Colon (tissue), 2 donors: ENCODE data around the gene KCNJ8.
"Not testable (repeated sequence)": the region's sequence is repeated elsewhere in the genome, so short reads cannot be mapped to it uniquely, and the experiment has no call there.

Experiments
- FAIRE-seq: peaks from 2 replicates; lab custom pipeline; 2012; peaks lifted over from hg19 to GRCh38; lab: Jason Lieb, UNC
- donor health status: control.
- donor health status: control.

The KCNJ8 gene

DNA sequence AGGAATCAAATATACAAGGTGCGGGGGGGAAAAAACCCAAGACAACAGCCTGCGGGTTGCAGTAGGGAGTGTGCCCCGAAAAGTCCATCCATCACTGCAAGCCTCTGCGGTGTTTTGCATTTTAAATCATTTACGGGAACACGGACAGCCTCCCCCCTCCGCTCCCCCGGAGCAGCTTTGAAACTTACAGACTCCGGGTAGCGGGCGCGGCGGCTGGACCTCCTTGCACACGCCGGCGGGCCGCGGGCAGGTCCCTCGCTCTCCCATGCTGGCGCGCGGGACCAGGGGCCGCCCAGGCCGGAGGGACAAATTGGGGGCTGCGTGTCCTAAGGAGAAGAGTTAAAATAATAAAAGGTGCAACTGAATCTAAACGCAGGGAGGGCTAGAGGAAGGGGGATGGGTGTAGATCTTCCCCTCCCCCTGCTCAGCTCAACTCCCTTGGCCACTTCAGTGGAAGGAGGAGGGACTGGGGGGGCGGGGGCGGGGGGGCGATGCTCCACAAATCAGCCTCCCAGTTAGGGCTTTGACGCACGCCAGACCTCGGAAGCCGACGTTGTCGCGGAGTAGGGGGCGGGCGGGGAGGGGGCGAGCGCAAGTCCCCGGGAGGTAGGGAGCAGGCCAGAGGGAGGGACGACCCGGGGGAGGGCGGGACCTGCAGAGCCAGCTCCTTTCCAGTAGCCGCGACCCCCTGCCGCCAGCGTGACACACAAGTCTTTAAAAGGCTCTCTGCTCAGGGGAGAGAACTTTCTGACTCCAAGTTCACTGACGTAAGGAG is at the start of gene KCNJ8:
KCNJ8 (minus strand) TSS at position 349 of the 775 bp plus-strand sequence. CDS start 1,090 bp downstream, outside the sequence.
- FAIRE-seq, result no peak

DNA sequence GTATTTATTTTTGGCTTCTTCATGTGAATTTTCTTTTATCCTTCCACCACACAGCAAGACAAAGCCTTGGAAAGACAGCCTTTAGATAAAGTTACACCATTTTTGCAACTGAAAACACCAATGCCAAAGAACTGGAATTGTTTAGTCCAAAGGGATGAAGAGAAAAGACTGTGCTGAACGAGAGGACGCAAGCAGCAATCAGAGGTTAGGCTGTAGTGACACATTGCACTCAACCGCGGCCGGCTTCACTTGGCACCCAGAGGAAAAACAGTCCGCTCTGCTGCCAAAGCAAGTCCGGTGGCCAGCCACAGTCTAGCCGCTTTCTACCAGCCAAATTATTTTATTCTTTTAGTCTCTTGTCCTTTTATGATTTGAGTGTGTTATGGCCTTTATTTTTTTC is 49.1 kb upstream of the KCNJ8 start:
- no peak for FAIRE-seq

DNA sequence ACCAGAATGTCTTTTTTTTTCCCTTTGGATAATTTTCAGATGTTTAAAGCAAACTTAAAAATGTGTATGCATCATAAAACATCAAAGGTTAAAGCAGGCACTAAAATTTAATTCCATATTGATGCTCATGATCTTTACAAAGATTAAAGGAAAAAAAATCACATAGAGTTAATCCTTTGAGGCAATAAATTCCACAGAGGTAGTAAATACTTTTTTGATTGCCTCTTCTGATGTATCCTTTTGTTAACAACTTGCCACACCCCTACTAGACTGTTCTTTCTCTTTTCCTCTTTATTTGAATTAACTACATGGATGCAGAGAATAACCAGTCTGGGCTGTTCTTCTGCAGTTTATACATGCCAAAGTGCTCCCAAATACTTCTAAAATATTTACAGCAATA is 45.2 kb upstream of the KCNJ8 start:
- no peak for FAIRE-seq

DNA sequence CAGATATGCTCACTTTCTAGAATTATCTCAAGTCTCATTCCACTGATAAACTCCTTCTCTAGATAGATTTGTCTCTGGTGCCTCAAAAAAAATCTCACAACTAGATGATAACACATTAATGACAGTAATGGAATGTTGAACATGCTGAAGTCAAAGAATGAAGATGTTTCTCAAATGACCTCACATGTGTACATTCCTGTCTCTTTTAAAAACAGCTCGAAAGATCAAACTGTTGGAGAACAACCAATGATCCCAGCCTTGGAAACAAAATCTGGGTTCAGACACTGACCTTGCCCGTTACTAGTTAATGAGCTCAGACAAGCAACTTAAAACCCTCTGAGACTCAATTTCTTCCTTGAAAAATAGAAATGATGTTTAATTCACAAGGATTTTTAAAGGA is 44.7 kb upstream of the KCNJ8 start:
- FAIRE-seq, result no peak

DNA sequence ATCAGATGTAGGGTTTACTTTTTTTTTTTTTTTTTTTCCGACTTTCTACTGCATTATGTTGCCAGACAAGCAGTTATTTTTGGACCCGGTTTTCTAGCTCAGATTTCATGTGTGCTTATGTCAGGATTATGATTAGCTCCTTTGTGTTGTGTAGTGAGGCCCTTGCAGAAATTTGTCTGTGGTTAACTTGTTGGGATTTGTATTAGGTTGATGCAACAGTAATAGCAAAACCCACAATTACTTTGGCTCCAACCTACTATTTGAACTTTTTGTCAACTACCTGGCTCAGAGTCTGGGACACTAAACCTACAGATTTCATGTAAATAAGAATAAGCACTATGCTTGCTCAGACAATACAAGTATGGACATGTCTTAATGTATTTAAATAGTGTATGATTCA is 44.1 kb upstream of the KCNJ8 start:
- no peak for FAIRE-seq

DNA sequence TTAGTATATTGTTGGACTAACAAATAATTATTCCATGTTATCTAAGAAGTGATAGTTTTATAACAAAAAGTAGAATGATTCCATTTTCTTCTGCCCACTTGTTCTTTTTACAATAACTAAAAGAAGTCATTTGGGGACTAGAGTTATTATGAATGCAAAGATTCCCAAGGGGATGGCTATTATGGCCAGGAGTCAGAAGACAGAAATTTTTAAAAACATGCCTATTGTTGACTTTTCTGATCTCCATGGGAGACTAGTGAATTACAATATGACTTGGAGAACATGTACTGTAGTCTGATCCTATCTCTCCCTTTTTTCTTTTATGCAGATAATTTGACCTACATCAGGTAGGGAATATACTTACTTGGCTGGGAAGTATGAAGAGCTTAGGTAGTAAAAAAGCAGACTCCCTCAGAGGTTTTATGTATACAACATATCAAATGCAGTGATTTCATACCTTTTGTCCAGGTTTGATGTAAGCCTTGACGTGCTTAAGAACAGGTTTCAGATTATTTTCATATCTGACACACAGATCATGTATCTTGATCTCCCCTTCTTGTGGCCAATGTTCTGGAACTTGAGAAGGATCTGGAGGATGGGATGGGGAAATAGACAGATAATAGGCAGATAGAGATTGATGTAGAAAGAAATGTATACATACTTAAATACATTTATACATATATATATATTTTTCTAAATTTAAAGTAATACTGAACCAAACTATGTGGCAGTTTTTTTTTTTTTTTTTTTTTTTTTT is 41.0 kb upstream of the KCNJ8 start:
- FAIRE-seq, result peak; percentile 43

DNA sequence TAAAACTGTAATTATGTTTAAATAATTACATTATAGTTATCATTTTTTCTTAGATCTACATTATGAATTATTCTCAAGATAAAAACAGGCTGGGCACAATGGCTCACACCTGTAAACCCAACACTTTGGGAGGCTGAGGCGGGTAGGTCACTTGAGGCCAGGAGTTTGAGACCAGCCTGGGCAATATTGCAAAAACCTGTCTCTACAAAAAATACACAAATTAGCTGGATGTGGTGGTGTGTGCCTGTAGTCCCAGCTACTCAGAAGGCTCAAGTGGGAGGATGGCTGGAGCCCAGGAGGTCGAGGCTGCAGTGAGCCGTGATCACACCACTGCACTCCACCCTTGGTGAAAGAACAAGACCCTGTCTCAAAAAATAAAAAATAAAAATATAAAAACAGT is 40.3 kb upstream of the KCNJ8 start:
- no peak for FAIRE-seq

DNA sequence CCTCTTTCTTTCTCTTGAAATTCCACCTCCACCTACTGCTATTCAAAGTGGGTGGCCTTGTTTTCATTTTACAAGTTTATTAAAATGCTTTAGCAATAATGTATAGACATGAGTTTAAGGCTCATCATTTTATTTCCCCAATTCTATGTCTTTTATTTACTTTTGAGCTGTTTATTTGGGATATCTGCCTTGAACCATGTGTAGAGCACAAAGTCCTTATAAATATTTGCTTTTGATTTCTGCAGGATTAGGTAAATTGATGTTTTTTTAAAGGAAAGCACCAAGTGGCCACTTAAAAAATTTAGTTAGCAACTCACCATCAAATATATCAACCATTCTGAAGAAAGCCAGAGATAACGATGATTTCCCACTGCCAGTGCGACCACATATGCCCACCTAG is 39.8 kb upstream of the KCNJ8 start:
- FAIRE-seq, result no peak

DNA sequence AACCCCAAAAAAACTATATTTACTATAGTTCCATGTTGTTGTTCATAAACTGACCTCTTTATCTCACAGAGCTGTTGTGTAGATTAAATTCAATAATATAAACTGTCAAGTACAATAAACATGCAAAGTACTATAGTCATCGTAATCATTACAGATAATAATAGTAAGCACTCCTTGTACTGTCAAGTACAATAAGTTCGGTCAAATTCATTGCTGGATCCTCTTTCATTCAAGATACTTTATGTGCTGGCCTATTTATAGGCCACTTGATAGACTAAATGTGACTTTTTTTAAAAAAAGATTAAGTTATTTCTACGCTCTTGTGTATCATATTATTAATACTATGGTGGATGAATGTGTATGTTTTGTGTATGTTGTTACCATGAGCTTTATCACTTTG is 39.2 kb upstream of the KCNJ8 start:
- FAIRE-seq, result no peak

DNA sequence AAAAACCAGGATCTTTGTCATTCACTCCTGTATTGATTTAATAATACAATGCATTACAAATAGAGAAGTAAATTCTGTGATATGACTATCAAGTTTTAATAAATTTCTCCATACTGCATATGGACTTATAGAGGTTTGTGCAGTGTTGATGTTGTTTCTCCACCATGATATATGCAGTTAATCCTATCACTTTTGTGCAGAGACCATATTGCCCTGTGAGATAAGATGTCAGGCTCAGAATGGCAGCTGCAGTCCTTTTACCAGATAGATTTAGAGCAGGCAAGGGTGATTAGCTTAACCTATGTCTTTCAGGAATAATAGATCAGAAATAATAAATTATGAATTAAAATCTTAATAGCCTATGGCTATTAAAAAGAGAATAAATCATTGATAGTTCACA is 38.6 kb upstream of the KCNJ8 start:
- no peak for FAIRE-seq

DNA sequence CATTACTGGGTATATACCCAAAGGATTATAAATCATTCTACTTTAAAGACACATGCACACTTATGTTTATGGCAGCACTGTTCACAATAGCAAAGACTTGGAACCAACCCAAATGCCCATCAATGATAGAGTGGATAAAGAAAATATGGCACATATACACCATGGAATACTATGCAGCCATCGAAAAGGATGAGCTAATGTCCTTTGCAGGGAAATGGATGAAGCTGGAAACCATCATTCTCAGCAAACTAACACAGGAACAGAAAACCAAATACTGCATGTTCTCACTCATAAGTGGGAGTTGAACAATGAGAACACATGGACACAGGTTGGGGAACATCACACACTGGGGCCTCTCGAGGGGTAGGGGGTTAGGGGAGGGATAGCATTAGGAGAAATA is 37.8 kb upstream of the KCNJ8 start:
- not testable (repeated sequence) for FAIRE-seq

DNA sequence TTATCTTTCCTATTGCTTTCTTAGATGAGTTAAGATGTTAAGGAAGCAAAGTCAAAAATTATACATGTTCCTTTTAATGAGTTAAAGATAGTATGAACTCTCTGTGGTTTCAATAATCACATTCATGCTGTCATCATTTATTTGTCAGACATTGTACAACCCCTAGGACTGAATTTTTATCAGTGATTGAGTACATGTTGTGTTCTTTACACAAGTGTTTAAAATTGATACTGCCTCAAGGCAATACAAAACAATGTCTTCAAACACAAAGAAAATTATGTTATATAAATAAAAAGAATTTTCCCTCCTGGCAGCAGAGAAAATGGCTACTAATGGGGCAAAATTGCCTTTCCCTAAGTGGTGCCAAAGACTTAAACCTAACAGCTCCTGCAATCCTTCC is 34.6 kb upstream of the KCNJ8 start:
- no peak for FAIRE-seq

DNA sequence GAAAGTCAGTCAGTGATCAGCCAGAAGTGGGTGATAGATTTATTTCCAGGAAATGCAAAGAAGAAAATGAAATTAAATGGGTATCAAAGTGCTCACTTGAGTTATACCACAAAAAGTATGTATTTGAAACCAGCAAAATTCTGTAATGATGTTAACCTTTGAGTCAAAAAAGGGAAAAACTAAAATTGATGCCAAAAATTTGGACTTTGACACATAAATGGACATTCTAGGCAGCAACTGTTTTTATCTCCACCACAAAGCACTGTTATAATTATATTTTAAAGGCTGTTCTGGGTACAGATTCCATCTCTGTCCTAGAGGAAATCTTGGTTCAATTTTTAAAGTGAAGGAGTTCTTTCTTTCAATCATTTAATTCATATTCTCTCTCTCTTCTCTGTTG is 31.7 kb upstream of the KCNJ8 start:
- FAIRE-seq, result no peak

DNA sequence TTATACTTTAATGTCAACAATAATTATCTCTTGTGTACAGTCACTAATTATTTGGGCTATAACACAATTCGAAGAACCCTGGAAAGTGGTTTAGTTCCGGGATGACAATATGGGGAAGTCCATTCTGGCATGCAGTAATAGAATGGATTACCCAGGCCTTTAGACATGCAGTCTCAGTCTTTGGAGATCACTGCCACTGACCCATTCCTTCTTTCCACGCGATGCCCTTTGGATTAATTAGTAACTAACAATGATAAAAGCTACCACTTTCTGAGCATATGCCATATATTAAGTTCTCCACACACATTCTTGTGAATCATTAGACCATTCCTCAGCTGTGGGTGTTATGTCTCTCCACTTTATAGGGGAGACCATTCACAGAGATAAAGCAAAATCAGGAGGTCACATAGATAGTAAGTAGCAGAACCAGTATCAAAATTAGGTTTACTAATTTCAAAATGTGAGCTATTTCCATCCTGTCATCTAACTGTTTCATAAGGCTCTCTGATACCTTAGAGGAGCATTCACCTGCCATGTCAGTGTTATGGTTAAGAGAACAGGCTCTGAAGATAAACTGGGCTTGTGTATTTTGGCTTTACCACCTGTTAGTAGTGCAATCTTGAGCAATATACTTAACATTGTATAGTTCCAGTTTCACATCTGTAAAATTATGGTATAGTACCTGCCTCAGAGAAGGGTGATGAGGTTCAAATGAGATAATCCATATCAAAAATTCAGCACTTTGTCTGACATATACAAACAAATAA is 27.2 kb upstream of the KCNJ8 start:
- no peak for FAIRE-seq

DNA sequence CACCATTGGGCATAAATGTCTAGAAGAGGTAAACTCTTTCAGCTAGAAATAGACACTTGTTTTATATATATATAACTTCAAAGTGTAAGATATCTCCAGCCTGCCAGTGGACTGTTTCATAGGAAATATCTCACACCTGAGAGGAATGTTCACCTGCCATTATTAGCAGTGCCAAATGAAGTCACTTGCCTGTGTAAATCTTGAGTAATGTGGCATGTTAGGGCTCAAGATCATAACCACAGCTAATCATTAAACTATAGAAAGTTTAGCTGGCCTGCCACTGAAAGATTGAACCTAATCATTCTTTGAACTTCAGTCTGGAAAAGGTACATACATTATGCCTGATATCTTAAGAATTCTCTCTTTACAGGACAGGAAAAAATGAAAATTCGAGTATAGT is 25.5 kb upstream of the KCNJ8 start:
- peak; percentile 24 for FAIRE-seq

DNA sequence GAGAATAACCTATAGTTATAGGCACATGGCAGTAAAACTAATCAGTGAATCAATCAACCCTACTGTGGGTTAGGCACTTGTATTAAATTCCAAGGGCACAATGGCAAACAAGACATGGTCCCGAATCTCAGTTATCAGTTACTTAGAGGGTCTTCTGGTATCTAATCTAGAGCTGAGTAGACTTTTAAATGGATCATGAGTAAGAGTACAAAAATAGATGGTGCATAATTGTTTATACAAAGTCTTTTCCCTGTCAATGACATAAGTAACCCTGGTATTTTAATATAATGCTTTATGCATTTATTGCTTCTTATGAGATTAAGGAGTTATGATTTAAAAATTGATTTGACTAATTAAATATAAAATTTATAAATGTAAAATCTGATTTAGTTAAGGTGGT is 23.0 kb upstream of the KCNJ8 start:
- FAIRE-seq, result no peak

DNA sequence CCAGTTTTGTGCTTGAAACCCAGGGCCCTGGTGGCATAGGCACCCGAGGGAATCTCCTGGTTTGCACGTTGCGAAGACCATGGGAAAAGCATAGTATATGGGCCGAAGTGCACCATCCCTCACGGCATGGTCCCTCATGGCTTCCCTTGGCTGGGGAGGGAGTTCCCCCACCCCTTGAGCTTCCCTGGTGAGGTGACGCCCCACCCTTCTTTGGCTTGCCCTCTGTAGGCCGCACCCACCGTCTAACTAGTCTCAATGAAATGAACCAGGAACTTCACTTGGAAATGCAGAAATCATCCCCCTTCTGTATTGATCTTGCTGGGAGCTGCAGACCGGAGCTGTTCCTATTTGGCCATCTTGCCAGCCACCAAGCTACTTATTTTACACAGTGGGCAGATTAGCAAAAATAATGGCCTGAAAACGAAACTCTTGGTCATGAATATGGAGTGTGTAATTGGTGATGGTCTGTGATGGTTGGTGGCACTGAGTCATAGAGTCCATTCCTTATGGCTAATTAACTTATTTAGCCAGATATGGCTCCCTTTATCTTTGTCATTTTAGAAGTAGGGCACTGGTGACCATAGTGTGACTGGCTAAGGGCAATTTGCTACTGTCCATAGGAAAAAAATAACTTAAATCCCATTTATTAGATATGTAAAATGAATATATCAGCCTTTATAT is 21.3 kb upstream of the KCNJ8 start:
- FAIRE-seq, result no peak

DNA sequence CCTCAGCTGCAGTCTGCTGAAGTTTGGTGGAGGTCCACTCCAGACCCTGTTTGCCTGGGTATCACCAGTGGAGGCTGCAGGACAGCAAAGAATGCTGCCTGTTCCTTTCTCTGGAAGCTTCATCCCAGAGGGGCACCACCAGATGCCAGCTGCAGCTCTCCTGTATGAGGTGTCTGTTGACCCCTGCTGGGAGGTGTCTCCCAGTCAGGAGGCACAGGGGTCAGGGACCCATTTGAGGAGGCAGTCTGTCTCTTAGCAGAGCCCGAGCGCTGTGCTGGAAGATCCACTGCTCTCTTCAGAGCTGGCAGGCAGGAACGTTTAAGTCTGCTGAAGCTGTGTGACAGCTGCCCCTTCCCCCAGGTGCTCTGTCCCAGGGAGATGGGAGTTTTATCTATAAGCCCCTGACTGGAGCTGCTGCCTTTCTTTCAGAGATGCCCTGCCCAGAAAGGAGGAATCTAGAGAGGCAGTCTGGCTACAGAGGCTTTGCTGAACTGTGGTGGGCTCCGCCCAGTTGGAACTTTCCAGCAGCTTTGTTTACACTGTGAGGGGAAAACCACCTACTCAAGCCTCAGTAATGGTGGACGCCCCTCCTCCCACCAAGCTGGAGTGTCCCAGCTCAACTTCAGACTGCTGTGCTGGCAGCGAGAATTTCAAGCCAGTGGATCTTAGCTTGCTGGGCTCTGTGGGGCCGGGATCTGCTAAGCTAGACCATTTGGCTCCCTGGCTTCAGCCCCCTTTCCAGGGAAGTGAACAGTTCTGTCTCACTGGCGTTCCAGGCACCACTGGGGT is 20.5 kb upstream of the KCNJ8 start:
- FAIRE-seq, result not testable (repeated sequence)

DNA sequence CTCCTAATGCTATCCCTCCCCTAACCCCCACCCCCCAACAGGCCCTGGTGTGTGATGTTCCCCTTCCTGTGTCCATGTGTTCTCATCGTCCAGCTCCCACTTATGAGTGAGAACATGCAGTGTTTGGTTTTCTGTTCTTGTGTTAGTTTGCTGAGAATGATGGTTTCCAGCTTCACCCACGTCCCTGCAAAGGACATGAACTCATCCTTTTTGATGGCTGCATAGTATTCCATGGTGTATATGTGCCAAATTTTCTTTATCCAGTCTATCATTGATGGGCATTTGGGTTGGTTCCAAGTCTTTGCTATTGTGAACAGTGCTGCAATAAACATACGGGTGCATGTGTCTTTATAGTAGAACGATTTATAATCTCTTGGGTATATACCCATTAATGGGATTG is 15.2 kb upstream of the KCNJ8 start:
- not testable (repeated sequence) for FAIRE-seq

DNA sequence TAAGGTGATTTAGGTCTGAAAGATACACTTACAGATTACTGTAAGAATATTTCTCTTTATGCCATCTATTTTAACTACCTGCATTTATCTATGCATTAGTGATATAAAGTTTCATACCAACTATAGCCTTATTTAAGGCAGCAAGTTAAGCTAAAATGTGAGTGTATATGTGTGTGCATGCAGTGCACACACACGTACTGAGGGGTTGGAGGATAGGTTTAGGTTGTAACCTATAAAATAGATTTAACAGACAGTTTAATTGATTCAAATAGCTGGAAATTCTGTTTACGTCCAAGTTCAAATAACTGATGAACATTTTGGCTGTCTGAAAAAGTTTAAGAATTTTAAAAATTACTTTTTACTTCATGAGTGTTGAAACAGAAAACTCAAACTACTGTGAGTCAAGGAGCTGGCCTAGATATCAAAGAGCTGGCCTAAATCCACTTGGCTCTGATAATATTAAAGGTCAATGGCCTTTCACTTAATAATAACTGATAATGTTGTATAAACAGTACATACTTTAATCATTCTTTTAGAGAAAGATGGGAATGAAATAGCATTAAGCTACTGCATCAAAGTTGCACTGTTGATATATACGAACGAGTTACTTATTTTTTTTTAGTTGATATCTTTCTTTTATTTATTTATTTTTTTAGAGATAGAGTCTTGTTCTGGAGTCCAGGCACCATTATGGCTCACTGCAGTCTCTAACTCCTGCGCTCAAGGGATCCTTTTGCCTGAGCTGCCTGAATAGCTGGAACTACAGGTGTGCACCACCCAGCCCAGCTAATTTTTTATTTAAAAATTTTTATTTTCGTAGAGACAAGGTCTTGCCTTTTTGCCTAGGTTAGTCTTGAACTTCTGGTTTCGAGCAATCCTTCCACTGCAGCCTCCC is 13.8 kb upstream of the KCNJ8 start:
- no peak for FAIRE-seq
